ENCODE results near the gene CPSF4L. TPM values are rescaled to one million over a fixed set of nuclear protein-coding genes. Genes with fewer than 3 reads are reported as not detected.
"Not testable (repeated sequence)": the region's sequence is repeated elsewhere in the genome, so short reads cannot be mapped to it uniquely, and the experiment has no call there.

The CPSF4L gene
- total RNA-seq, 1 donor from 2014 or later, result not detected

GRCh38 chr17:73269791-73270190 lies 8.1 kb upstream of the CPSF4L start:
- no peaks in the 10 kb centered on the region for H3K9me3 Mint-ChIP-seq
- H3K4me1 Mint-ChIP-seq (ENCODE audit: low read depth), result no peaks in the 10 kb centered on the region
- H3K27me3 Mint-ChIP-seq (ENCODE audit: insufficient read depth), result no peaks in the 10 kb centered on the region
- no peak overlapping the region for H3K4me3 Mint-ChIP-seq
- H3K36me3 Mint-ChIP-seq (ENCODE audit: low read depth), result no peaks in the 10 kb centered on the region
- H3K27ac Mint-ChIP-seq, result no peak overlapping the region
- no peak for DNase-seq (ENCODE audit: low spot score)
- intact Hi-C loops (cut with micrococcal nuclease), result no loop called here

- intact Hi-C loops (cut with micrococcal nuclease), result no loop called here
- no peak for DNase-seq (ENCODE audit: low spot score)
- Mint-ChIP-seq H3K27me3 (ENCODE audit: insufficient read depth) (no peaks in the 10 kb centered on the region), H3K27ac (no peak overlapping the region), H3K36me3 (ENCODE audit: low read depth) (no peaks in the 10 kb centered on the region), H3K9me3 (no peaks in the 10 kb centered on the region), H3K4me3 (no peak overlapping the region), H3K4me1 (ENCODE audit: low read depth) (no peaks in the 10 kb centered on the region)
Measured at GRCh38 chr17:73269329-73269615, 7.6 kb upstream of the CPSF4L start.

GRCh38 chr17:73268582-73269328 lies 7.1 kb upstream of the CPSF4L start:
- Mint-ChIP-seq H3K9me3 (no peaks in the 10 kb centered on the region), H3K27me3 (ENCODE audit: insufficient read depth) (no peaks in the 10 kb centered on the region), H3K27ac (no peak overlapping the region), H3K36me3 (ENCODE audit: low read depth) (no peaks in the 10 kb centered on the region), H3K4me1 (ENCODE audit: low read depth) (no peaks in the 10 kb centered on the region), H3K4me3 (no peak overlapping the region)
- intact Hi-C loops (cut with micrococcal nuclease), result no loop called here
- no peak for DNase-seq (ENCODE audit: low spot score)

GRCh38 chr17:73267648-73268537 lies 6.2 kb upstream of the CPSF4L start:
- DNase-seq (ENCODE audit: low spot score), result no peak
- Mint-ChIP-seq H3K4me3 (no peak overlapping the region), H3K27me3 (ENCODE audit: insufficient read depth) (no peaks in the 10 kb centered on the region), H3K36me3 (ENCODE audit: low read depth) (no peaks in the 10 kb centered on the region), H3K27ac (no peak overlapping the region), H3K9me3 (no peaks in the 10 kb centered on the region), H3K4me1 (ENCODE audit: low read depth) (no peaks in the 10 kb centered on the region)
- intact Hi-C loops (cut with micrococcal nuclease), result no loop called here

- intact Hi-C loops (cut with micrococcal nuclease), result no loop called here
- no peaks in the 10 kb centered on the region for H3K36me3 Mint-ChIP-seq (ENCODE audit: low read depth)
Measured at GRCh38 chr17:73266796-73267195, 5.1 kb upstream of the CPSF4L start.

GRCh38 chr17:73265646-73266640 lies 4.3 kb upstream of the CPSF4L start:
- H3K27ac Mint-ChIP-seq, result no peak overlapping the region
- no peak for DNase-seq (ENCODE audit: low spot score)
- H3K4me1 Mint-ChIP-seq (ENCODE audit: low read depth), result no peaks in the 10 kb centered on the region
- no peaks in the 10 kb centered on the region for H3K9me3 Mint-ChIP-seq
- H3K36me3 Mint-ChIP-seq (ENCODE audit: low read depth), result no peaks in the 10 kb centered on the region
- intact Hi-C loops (cut with micrococcal nuclease), result no loop called here
- H3K4me3 Mint-ChIP-seq, result no peak overlapping the region
- no peaks in the 10 kb centered on the region for H3K27me3 Mint-ChIP-seq (ENCODE audit: insufficient read depth)

More at GRCh38 chr17:73266796-73267195, 5.1 kb upstream of the CPSF4L start:
- no peak overlapping the region for H3K4me3 Mint-ChIP-seq
- no peaks in the 10 kb centered on the region for H3K27me3 Mint-ChIP-seq (ENCODE audit: insufficient read depth)
- no peak for DNase-seq (ENCODE audit: low spot score)
- no peak overlapping the region for H3K27ac Mint-ChIP-seq
- H3K9me3 Mint-ChIP-seq, result no peaks in the 10 kb centered on the region
- no peaks in the 10 kb centered on the region for H3K4me1 Mint-ChIP-seq (ENCODE audit: low read depth)

GRCh38 chr17:73264448-73264847 lies 2.8 kb upstream of the CPSF4L start:
- H3K9me3 Mint-ChIP-seq, result not testable (repeated sequence)

GRCh38 chr17:73262676-73263642 lies 1.3 kb upstream of the CPSF4L start:
- DNase-seq (ENCODE audit: low spot score), result no peak
- Mint-ChIP-seq H3K4me1 (ENCODE audit: low read depth) (no peaks in the 10 kb centered on the region), H3K4me3 (no peak overlapping the region), H3K27me3 (ENCODE audit: insufficient read depth) (no peaks in the 10 kb centered on the region), H3K9me3 (no peaks in the 10 kb centered on the region), H3K27ac (no peak overlapping the region), H3K36me3 (ENCODE audit: low read depth) (no peaks in the 10 kb centered on the region)
- intact Hi-C loops (cut with micrococcal nuclease), result no loop called here

More at GRCh38 chr17:73264448-73264847, 2.8 kb upstream of the CPSF4L start:
- intact Hi-C loops (cut with micrococcal nuclease); H3K27me3 Mint-ChIP-seq (ENCODE audit: insufficient read depth); H3K4me1 Mint-ChIP-seq (ENCODE audit: low read depth); H3K4me3 Mint-ChIP-seq; H3K27ac Mint-ChIP-seq; DNase-seq (ENCODE audit: low spot score); H3K36me3 Mint-ChIP-seq (ENCODE audit: low read depth): not testable (repeated sequence)

- no peaks in the 10 kb centered on the region for H3K36me3 Mint-ChIP-seq (ENCODE audit: low read depth)
- intact Hi-C loops (cut with micrococcal nuclease), result no loop called here
- no peaks in the 10 kb centered on the region for H3K4me1 Mint-ChIP-seq (ENCODE audit: low read depth)
- H3K27me3 Mint-ChIP-seq (ENCODE audit: insufficient read depth), result no peaks in the 10 kb centered on the region
- H3K9me3 Mint-ChIP-seq, result no peaks in the 10 kb centered on the region
- no peak overlapping the region for H3K27ac Mint-ChIP-seq
- H3K4me3 Mint-ChIP-seq, result no peak overlapping the region
- no peak for DNase-seq (ENCODE audit: low spot score)
Measured at GRCh38 chr17:73261952-73262675, 434 bp upstream of the CPSF4L start.

- intact Hi-C loops (cut with micrococcal nuclease), result loop anchor here (10.0 kb wide), 1 partner anchor 703 kb away; no protein-coding TSS in a partner anchor
- no peaks in the 10 kb centered on the region for H3K36me3 Mint-ChIP-seq (ENCODE audit: low read depth)
Measured at GRCh38 chr17:73257516-73257915, 4.2 kb downstream of the CPSF4L start.

GRCh38 chr17:73256220-73256619 lies 5.5 kb downstream of the CPSF4L start:
- no peaks in the 10 kb centered on the region for H3K36me3 Mint-ChIP-seq (ENCODE audit: low read depth)
- intact Hi-C loops (cut with micrococcal nuclease), result loop anchor here (10.0 kb wide), 1 partner anchor 701 kb away; no protein-coding TSS in a partner anchor
- H3K4me3 Mint-ChIP-seq, result no peak overlapping the region
- H3K4me1 Mint-ChIP-seq (ENCODE audit: low read depth), result no peaks in the 10 kb centered on the region
- no peak overlapping the region for H3K27ac Mint-ChIP-seq
- DNase-seq (ENCODE audit: low spot score), result no peak
- H3K9me3 Mint-ChIP-seq, result no peaks in the 10 kb centered on the region
- H3K27me3 Mint-ChIP-seq (ENCODE audit: insufficient read depth), result no peaks in the 10 kb centered on the region

More at GRCh38 chr17:73257516-73257915, 4.2 kb downstream of the CPSF4L start:
- no peak overlapping the region for H3K27ac Mint-ChIP-seq
- no peaks in the 10 kb centered on the region for H3K27me3 Mint-ChIP-seq (ENCODE audit: insufficient read depth)
- no peak for DNase-seq (ENCODE audit: low spot score)
- no peaks in the 10 kb centered on the region for H3K9me3 Mint-ChIP-seq
- no peaks in the 10 kb centered on the region for H3K4me1 Mint-ChIP-seq (ENCODE audit: low read depth)
- no peak overlapping the region for H3K4me3 Mint-ChIP-seq

Data from activated T-helper 1 cell treated with anti-CD3 and anti-CD28 coated beads, Interleukin-12 subunit alpha, Interleukin-12 subunit beta, Interleukin-2, Interleukin-4 antibody, amounts not matched to agents 30 ng/mL and 10 ng/mL and 1 ng/mL, durations not matched to agents 14 hours and 24 hours and 36 hours (primary cell).